WERI-Rb-1 (cell line): ENCODE results near the gene KCNIP4.

Experiments used
- DNase-seq: peaks from one replicate; pipeline ENCODE4 v3.0.0-alpha.2; 2020
- H3K27ac ChIP-seq: fragments of 250-450 bp; sonication (Bioruptor Pico); 2 replicates; pipeline ENCODE4 v1.5.1; 2020; ENCODE audit warnings: mild to moderate bottlenecking, moderate library complexity
- H3K27me3 ChIP-seq: fragments of 250-450 bp; sonication (Bioruptor Pico); 2 replicates; pipeline ENCODE4 v1.5.1; 2021; ENCODE audit warnings: mild to moderate bottlenecking, low read depth, moderate library complexity; ENCODE audit not compliant: insufficient read depth, severe bottlenecking
- H3K36me3 ChIP-seq: fragments of 250-450 bp; sonication (Bioruptor Pico); 2 replicates; pipeline ENCODE4 v1.5.1; 2020; ENCODE audit warnings: mild to moderate bottlenecking, moderate library complexity
- H3K4me3 ChIP-seq: 2 replicates; pipeline ENCODE4 v1.5.1; 2011; ENCODE audit warnings: low read depth, mild to moderate bottlenecking, control low read depth, low read length
- H3K9me3 ChIP-seq: fragments of 250-450 bp; sonication (Bioruptor Pico); 2 replicates; pipeline ENCODE4 v1.5.1; 2021; ENCODE audit warnings: mild to moderate bottlenecking, moderate library complexity; ENCODE audit not compliant: severe bottlenecking
- TF ChIP-seq, protein P1 (sequence below): IDR thresholded peaks from 2 replicates; pipeline ENCODE4 v1.5.1; 2011; ENCODE audit warnings: low read depth, mild to moderate bottlenecking, control low read depth, inconsistent platforms, low read length

The KCNIP4 gene

GRCh38 chr4:21555083-21555482, 393.5 kb downstream of the KCNIP4 start:
- DNase-seq = no peak
- H3K4me3 ChIP-seq = no peak overlapping the region
- H3K27me3 ChIP-seq = no peaks in the 10 kb centered on the region
- TF ChIP-seq, protein P1, sequence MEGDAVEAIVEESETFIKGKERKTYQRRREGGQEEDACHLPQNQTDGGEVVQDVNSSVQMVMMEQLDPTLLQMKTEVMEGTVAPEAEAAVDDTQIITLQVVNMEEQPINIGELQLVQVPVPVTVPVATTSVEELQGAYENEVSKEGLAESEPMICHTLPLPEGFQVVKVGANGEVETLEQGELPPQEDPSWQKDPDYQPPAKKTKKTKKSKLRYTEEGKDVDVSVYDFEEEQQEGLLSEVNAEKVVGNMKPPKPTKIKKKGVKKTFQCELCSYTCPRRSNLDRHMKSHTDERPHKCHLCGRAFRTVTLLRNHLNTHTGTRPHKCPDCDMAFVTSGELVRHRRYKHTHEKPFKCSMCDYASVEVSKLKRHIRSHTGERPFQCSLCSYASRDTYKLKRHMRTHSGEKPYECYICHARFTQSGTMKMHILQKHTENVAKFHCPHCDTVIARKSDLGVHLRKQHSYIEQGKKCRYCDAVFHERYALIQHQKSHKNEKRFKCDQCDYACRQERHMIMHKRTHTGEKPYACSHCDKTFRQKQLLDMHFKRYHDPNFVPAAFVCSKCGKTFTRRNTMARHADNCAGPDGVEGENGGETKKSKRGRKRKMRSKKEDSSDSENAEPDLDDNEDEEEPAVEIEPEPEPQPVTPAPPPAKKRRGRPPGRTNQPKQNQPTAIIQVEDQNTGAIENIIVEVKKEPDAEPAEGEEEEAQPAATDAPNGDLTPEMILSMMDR = no peak
- H3K36me3 ChIP-seq = no peaks in the 10 kb centered on the region
- no peak overlapping the region for H3K27ac ChIP-seq
- H3K9me3 ChIP-seq = no peaks in the 10 kb centered on the region

GRCh38 chr4:21554500-21554899, 394.1 kb downstream of the KCNIP4 start:
- Histone ChIP-seq H3K4me3 (no peak overlapping the region), H3K9me3 (no peaks in the 10 kb centered on the region)
- TF ChIP-seq, protein P1 = no peak

GRCh38 chr4:21554066-21554465, 394.5 kb downstream of the KCNIP4 start:
- Histone ChIP-seq H3K4me3 (no peak overlapping the region), H3K27me3 (no peaks in the 10 kb centered on the region), H3K36me3 (no peaks in the 10 kb centered on the region), H3K27ac (no peak overlapping the region), H3K9me3 (no peaks in the 10 kb centered on the region)
- no peak for DNase-seq
- TF ChIP-seq, protein P1 = no peak

More at GRCh38 chr4:21554500-21554899, 394.1 kb downstream of the KCNIP4 start:
- no peaks in the 10 kb centered on the region for H3K36me3 ChIP-seq
- DNase-seq = no peak
- H3K27ac ChIP-seq = no peak overlapping the region
- no peaks in the 10 kb centered on the region for H3K27me3 ChIP-seq

GRCh38 chr4:21552455-21552854, 396.1 kb downstream of the KCNIP4 start:
- Histone ChIP-seq H3K27me3 (no peaks in the 10 kb centered on the region), H3K4me3 (no peak overlapping the region), H3K27ac (no peak overlapping the region), H3K36me3 (no peaks in the 10 kb centered on the region), H3K9me3 (no peaks in the 10 kb centered on the region)
- DNase-seq = no peak
- TF ChIP-seq, protein P1 = no peak

DNA sequence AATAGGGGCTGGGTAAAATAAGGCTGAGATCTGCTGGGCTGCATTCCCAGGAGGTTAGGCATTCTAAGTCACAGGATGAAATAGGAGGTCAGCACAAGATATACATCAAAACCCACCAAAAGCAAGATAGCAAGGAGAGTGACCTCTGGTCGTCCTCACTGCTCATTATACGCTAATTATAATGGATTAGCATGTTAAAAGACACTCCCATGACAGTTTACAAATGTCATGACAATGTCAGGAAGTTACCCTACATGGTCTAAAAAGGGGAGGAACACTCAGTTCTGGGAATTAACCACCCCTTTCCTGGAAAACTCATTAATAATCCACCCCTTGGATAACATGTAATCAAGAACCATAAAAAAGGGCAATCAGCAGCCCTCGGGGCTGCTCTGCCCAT, 403.6 kb downstream of the KCNIP4 start:
- no peak overlapping the region for H3K4me3 ChIP-seq
- TF ChIP-seq, protein P1 = no peak
- H3K27me3 ChIP-seq = no peaks in the 10 kb centered on the region
- no peaks in the 10 kb centered on the region for H3K36me3 ChIP-seq
- no peaks in the 10 kb centered on the region for H3K9me3 ChIP-seq
- no peak overlapping the region for H3K27ac ChIP-seq
- no peak for DNase-seq

DNA sequence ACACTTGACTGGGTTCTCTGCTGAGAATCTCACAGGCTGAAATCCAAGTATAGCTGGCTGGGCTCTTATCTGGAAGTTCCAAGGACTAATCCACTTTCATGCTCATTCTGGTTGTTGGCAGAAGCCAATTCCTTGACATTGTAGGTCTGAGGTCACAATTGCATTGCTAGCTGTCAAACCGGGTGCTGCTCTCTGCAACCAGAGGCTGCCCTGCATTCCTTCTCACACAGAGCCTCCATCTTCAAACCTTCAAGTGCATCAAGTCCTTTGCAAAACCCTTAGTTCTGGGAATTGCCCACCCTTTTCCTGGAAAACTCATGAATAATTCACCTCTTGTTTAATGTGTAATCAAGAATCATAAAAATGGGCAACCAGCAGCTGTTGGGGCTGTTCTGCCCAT, 404.2 kb downstream of the KCNIP4 start:
- no peak for DNase-seq
- no peak overlapping the region for H3K4me3 ChIP-seq
- TF ChIP-seq, protein P1 = no peak
- no peaks in the 10 kb centered on the region for H3K36me3 ChIP-seq
- no peaks in the 10 kb centered on the region for H3K9me3 ChIP-seq
- H3K27ac ChIP-seq = no peak overlapping the region
- H3K27me3 ChIP-seq = no peaks in the 10 kb centered on the region
